Measurements from ENCODE around the gene GMDS. TPM values are rescaled to one million over a fixed set of nuclear protein-coding genes. Genes with fewer than 3 reads are reported as not detected.

The GMDS gene
- total RNA-seq, 1 experiment from 2014 or later, result 27.6 TPM

- Histone ChIP-seq H2AK5ac (ENCODE audit: insufficient read length, low read length) (no peak overlapping the region), H3K79me1 (ENCODE audit: insufficient read depth, low read depth, low read length, poor library complexity, severe bottlenecking) (no peaks in the 10 kb centered on the region), H3K14ac (ENCODE audit: insufficient read depth, low read length) (no peak overlapping the region), H3K18ac (ENCODE audit: insufficient read length, low read depth, low read length) (no peak overlapping the region), H3K4me2 (ENCODE audit: insufficient read depth, insufficient read length, low read length) (no peak overlapping the region), H3K23ac (ENCODE audit: insufficient read length, low read depth, low read length) (no peak overlapping the region), H3K56ac (ENCODE audit: insufficient read length, low read depth, low read length) (no peak overlapping the region), H2BK20ac (ENCODE audit: low read depth, low read length, poor library complexity, severe bottlenecking) (no peak overlapping the region), H2BK12ac (ENCODE audit: insufficient read length, low read depth, low read length) (no peak overlapping the region), H4K5ac (ENCODE audit: insufficient read length, low read depth, low read length) (no peak overlapping the region), H4K8ac (replicated peaks; ENCODE audit: insufficient read length, low read depth, low read length) (no peak overlapping the region), H2BK15ac (ENCODE audit: low read depth, low read length) (no peak overlapping the region), H3K79me2 (ENCODE audit: insufficient read depth, low read length) (no peaks in the 10 kb centered on the region), H4K91ac (ENCODE audit: insufficient read length, low read depth, low read length) (no peak overlapping the region), H2BK5ac (ENCODE audit: insufficient read length, low read length) (no peak overlapping the region), H3K23me2 (ENCODE audit: insufficient read length, low read depth, low read length, poor library complexity, severe bottlenecking) (no peaks in the 10 kb centered on the region), H3K27ac (ENCODE audit: insufficient read length, low read depth, low read length) (no peak overlapping the region), H3T11ph (ENCODE audit: low read length) (no peak overlapping the region), H3K9ac (ENCODE audit: extremely low read depth, insufficient read length, low read length) (no peak overlapping the region), H2AFZ (ENCODE audit: low read length) (no peak overlapping the region), H2BK120ac (ENCODE audit: low read depth, low read length, poor library complexity, severe bottlenecking) (no peak overlapping the region), H4K20me1 (ENCODE audit: control insufficient read depth, insufficient read depth, insufficient read length) (no peaks in the 10 kb centered on the region), H3K4ac (ENCODE audit: low read depth, low read length) (no peak overlapping the region), H3K4me1 (ENCODE audit: insufficient read depth, low read length) (no peaks in the 10 kb centered on the region), H3K27me3 (ENCODE audit: insufficient read depth, low read length) (no peaks in the 10 kb centered on the region), H3K9me3 (ENCODE audit: control insufficient read depth, low read depth, low read length) (no peaks in the 10 kb centered on the region)
- Mint-ChIP-seq H3K9me3 (no peaks in the 10 kb centered on the region), H3K4me3 (no peak overlapping the region), H3K27ac (no peak overlapping the region), H3K36me3 (ENCODE audit: insufficient read depth in 1 of 3, low read depth in 3 of 3) (no peaks in the 10 kb centered on the region), H3K27me3 (ENCODE audit: low read depth) (no peaks in the 10 kb centered on the region), H3K4me1 (peaks cover 0 to 4% of the 10 kb centered on the region in 2 experiments; a peak in 3 of 4 replicates)
- TF ChIP-seq, protein P1, sequence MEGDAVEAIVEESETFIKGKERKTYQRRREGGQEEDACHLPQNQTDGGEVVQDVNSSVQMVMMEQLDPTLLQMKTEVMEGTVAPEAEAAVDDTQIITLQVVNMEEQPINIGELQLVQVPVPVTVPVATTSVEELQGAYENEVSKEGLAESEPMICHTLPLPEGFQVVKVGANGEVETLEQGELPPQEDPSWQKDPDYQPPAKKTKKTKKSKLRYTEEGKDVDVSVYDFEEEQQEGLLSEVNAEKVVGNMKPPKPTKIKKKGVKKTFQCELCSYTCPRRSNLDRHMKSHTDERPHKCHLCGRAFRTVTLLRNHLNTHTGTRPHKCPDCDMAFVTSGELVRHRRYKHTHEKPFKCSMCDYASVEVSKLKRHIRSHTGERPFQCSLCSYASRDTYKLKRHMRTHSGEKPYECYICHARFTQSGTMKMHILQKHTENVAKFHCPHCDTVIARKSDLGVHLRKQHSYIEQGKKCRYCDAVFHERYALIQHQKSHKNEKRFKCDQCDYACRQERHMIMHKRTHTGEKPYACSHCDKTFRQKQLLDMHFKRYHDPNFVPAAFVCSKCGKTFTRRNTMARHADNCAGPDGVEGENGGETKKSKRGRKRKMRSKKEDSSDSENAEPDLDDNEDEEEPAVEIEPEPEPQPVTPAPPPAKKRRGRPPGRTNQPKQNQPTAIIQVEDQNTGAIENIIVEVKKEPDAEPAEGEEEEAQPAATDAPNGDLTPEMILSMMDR (conservative IDR thresholded peaks at IDR 0.05), result no peak
- no CpG with 5 or more reads among the region's 3 CpGs for WGBS (ENCODE audit: extremely low coverage, insufficient read length, low lambda C conversion rate)
- DNase-seq, result no peak
Observed at GRCh38 chr6:1712451-1712850, 533.0 kb downstream of the GMDS start.
